HG03457 (cell line): ENCODE data around the gene DMAC2L.
"Not testable (repeated sequence)": the region's sequence is repeated elsewhere in the genome, so short reads cannot be mapped to it uniquely, and the experiment has no call there.

ENCODE experiments used
- ATAC-seq: cut with Tn5 transposase; IDR thresholded peaks from one replicate; pipeline ENCODE4 v1.9.1; 2021; ENCODE audit warnings: moderate number of reproducible peaks; ENCODE audit not compliant: unreplicated experiment

The DMAC2L gene

GRCh38 chr14:50354527-50354926 is 42.4 kb downstream of the DMAC2L start:
- no peak for ATAC-seq

DNA sequence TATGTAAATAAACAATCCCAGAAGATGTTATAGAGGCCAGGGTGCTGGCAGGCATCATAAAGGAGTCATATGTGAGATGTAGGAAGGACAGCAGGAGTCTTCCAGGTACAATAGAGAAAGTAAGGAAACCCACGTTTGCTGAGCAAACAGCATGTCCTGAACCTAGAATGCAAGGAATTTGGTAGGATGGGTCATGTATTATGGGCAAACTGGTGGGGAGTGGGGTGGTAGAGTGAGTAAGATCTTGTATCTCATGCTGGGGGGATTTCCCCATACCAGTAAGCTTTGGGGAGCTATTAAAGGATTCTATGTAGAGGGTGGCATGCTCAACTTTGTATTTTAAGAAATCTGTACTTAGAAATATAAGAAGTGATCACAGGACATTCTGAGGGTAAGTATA is 43.6 kb downstream of the DMAC2L start:
- no peak for ATAC-seq

- not testable (repeated sequence) for ATAC-seq
Measured at GRCh38 chr14:50356283-50356682, 44.2 kb downstream of the DMAC2L start.

DNA sequence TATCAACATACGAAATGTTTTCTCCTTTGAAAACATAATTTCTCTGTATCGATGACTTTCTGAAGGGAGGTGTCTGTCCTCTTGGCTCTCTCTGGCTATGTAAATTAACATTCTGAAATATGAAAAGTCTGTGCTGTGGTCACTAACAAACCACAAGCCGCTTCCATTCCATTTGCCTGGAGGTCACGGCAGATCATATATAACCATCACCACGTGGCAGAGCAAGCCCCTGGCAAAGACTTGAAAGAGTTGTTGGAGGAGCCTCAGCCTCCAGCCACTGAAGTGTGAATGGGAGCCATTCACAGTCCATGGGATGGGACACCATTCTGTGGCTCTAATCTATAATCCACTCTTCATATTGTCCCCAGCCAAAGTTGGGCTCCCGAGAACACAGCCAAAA is 45.0 kb downstream of the DMAC2L start:
- no peak for ATAC-seq

DNA sequence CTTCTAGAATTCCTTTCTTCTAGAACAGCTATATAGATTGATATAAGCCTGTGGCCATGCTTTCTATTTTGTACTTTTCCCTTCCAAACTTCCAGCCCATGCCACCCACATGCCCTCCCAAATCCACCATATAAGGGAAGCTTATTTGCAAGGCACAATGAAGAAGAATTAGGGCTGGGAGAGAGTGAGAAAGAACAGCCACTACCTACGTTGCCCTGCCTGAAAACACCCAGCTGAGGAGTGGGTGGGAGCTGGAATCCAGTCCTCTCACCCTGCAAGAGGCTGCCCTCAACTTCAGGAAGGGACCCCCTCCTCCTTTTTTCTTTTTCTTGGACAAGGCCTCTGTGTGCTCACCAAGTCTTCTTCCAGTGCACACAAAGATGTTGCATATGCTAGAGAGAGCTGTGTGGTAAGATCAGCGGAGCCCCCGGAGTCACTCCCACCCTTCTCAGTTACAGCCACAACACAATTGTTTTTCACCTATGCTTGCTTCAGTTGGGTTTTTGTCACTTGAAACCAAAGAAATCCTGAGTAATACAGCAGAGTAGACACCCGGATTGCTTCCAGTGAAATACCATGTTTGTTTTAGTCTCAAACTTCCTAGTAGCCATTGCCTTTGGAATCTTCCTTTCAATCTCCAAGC is 45.8 kb downstream of the DMAC2L start:
- no peak for ATAC-seq

- no peak for ATAC-seq
Measured at GRCh38 chr14:50359631-50360030, 47.5 kb downstream of the DMAC2L start.

DNA sequence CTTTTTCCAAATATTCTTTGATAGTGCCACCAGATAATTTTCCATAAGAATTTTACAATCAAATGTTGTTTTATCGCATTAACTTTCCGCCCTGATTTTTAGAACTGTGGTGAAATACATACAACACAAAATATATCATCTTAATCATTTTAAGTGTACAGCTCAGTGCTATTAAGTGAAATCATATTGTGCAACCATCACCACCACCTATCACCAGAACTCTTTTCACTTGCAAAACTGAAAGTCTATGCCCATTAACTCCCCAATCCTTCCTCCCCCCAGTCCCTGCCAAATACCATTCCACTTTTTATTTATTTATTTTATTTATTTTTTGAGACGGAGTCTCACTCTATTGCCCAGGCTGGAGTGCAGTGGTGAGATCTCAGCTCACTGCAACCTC is 48.0 kb downstream of the DMAC2L start:
- ATAC-seq = no peak

DNA sequence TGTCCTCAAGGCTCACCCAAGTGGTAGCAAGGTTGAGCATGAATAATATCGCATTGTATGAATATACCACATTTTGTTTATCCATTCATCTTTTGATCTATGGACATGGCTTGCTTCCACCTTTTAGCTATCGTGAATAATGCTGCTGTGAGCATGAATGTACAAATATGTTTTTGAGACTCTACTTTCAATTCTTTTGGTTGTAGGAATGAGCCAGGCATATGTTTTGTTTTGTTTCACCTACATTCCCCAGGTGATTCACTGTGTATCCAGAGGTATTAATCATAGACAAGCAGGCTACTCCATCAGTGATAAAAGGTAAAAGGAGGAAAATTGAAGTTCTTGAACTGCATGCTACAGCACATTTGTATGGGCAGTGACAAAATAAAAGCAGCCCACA is 48.7 kb downstream of the DMAC2L start:
- ATAC-seq = no peak

DNA sequence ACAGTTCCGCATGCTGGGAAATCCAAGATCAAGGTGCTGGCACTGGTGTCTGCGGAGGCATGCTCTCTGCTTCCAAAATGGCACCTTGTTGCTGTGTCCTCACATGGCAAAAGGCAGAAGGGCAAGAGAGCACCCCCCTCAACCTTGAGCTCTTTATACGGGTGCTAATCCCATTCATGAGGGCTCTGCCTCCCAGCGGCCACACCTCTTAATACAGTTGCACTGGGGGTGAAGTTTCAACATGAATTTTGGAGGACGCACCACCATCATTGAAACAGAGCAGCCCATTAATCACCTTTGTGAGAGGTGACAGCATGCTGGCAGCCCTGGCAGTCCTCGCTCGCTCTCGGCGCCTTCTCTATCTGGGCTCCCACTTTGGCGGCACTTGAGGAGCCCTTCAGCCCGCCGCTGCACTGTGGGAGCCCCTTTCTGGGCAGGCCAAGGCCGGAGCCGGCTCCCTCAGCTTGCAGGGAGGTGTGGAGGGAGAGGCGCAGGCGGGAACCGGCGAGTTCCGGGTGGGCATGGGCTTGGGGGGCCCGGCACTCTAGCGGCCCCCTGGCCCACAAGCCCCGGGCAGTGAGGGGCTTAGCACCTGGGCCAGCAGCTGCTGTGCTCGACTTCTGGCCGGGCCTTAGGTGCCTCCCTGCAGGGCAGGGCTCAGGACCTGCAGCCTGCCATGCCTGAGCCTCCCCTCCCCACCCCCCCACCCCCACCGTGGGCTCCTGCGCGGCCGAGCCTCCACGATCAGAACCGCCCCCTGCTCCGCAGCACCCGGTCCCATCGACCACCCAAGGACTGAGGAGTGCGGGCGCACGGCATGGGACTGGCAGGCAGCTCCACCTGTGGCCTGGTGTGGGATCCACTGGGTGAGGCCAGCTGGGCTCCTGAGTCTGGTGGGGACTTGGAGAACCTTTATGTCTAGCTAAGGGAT is 49.6 kb downstream of the DMAC2L start:
- not testable (repeated sequence) for ATAC-seq

- ATAC-seq = peak; percentile 3
Measured at GRCh38 chr14:50362764-50363713, 50.9 kb downstream of the DMAC2L start.

DNA sequence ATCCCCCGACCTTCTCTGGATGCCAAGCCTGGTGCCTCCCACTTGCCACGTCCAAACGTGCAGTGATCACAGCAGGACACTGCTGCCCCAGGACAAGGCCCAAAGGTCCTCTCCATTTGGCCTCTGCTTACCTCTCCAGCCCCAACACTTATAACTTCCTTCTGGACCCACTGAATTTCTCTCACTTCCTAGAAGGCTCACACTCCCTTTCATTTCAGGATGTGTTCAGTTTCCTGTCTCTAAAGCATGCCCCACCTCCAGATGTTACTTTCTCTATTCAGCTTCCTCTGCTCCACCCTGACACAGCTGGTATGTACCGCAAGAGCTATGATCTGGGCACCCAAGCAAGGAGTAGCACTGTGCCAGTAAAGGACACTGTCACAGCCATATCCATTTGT is 51.6 kb downstream of the DMAC2L start:
- peak; percentile 97 for ATAC-seq

GRCh38 chr14:50364792-50365191 is 52.7 kb downstream of the DMAC2L start:
- no peak for ATAC-seq

DNA sequence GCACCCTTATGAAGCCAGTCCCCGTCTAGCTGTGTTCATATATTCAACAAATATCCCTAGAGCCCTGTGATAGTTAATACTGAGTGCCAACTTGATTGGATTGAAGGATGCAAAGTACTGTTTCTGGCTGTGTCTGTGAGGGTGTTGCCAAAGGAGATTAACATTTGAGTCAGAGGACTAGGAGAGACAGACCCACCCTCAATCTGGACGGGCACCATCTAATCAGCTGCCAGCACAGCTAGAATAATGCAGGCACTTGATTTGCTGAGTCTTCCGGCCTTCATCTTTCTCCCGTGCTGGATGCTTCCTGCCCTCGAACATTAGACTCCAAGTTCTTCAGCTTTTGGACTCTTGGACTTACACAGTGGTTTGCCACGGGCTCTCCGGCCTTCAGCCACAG is 53.4 kb downstream of the DMAC2L start:
- ATAC-seq = not testable (repeated sequence)

DNA sequence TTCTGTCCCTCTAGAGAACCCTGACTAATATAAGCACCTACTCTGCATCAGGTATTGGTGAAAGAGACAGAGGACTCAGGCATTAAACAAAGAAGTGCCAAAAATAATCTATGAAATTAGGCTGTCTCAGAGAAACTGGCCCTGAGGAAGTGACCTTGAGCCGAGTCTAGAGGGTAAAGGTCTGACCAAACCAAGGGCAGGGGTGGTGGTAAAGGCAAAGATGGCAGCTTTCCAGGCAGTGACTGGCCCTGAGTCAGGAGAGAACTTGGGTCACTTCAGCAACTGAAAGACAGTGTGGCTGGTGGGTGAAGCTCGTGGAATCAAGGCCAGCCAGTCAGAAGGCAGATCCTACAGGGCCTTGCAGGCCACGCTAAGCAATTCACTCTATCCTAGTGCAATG is 54.0 kb downstream of the DMAC2L start:
- ATAC-seq = no peak

DNA sequence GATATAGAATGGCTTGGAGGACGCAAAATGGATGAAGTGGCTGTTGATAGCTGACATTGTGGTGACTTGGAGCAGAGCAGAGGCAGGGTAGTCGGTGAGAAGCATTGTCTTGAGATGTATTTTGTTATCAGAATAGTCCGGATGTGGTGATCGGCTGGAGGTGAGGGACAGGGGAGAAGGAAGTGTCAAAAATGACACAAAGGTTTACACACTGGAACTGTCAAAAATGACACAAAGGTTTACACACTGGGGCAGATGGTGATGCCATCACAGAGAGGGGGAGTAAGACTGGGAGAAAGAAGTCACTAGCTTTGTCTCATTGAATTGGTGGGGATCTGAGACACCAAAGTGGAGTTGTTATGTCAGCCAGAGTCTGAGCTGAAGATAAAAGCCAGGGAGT is 54.5 kb downstream of the DMAC2L start:
- no peak for ATAC-seq

DNA sequence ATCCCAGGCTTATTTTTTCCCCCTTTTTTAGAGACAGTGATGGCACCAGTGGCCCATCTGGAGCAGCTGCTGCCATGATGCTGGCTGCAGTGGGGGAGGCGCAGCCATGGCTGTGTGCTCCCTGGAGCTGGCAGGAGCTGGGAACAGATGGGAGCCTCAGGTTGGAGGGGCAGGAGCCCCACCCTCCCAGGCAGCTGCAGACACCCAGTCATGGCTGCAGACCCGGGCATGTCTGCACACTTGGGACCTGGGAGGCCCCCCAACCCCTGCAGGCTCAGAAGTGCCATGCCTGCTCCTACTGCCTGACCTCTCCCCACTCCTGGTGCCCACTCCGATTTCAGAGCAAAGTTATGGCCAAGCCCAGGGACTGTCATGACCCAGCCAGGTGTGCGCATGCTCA is 59.4 kb downstream of the DMAC2L start:
- no peak for ATAC-seq

- ATAC-seq = no peak
Measured at GRCh38 chr14:50373959-50374358, 61.8 kb downstream of the DMAC2L start.

DNA sequence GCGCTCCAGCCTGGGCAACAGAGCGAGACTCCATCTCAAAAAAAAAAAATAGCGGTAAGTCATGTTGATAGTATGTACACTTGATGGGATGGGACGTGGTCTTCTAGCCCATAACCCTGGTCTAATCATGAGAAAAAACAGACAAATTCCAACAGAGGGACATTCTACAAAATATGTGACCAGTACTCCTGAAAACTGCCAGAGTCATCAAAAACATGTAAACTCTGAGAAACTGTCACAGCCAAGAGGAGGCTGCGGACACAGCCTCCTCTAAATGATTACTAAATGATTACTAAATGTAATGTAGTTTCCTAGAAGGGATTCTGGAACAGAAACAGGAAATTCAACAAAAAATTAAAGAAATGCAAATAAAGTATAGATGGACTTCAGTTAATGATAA is 63.6 kb downstream of the DMAC2L start:
- ATAC-seq = no peak
